HG02938 (cell line): ENCODE results near the gene DIS3L2.

Source experiments
- ATAC-seq: cut with Tn5 transposase; IDR thresholded peaks from one replicate; pipeline ENCODE4 v1.9.1; 2021; ENCODE audit warnings: mild to moderate bottlenecking, moderate library complexity; ENCODE audit not compliant: unreplicated experiment

The DIS3L2 gene

GRCh38 chr2:232049350-232049749 lies 87.8 kb downstream of the DIS3L2 start:
- no peak for ATAC-seq

- no peak for ATAC-seq
These were observed 91.1 kb downstream of the DIS3L2 start for GRCh38 chr2:232052591-232052990.

GRCh38 chr2:232053777-232054176 lies 92.3 kb downstream of the DIS3L2 start:
- ATAC-seq = no peak

- no peak for ATAC-seq
These were observed 96.8 kb downstream of the DIS3L2 start for GRCh38 chr2:232058063-232058877.

GRCh38 chr2:232058931-232059330 lies 97.4 kb downstream of the DIS3L2 start:
- ATAC-seq = no peak

- no peak for ATAC-seq
These were observed 99.8 kb downstream of the DIS3L2 start for GRCh38 chr2:232061265-232061664.

GRCh38 chr2:232073026-232073425 lies 111.5 kb downstream of the DIS3L2 start:
- ATAC-seq = no peak

- ATAC-seq = no peak
These were observed 112.2 kb downstream of the DIS3L2 start for GRCh38 chr2:232073699-232074098.

GRCh38 chr2:232075080-232075479 lies 113.6 kb downstream of the DIS3L2 start:
- no peak for ATAC-seq

- ATAC-seq = no peak
These were observed 114.3 kb downstream of the DIS3L2 start for GRCh38 chr2:232075859-232076258.

- ATAC-seq = no peak
These were observed 114.8 kb downstream of the DIS3L2 start for GRCh38 chr2:232076272-232076671.

- no peak for ATAC-seq
These were observed 115.2 kb downstream of the DIS3L2 start for GRCh38 chr2:232076736-232077135.

- ATAC-seq = no peak
These were observed 123.7 kb downstream of the DIS3L2 start for GRCh38 chr2:232085164-232085563.

- no peak for ATAC-seq
These were observed 124.4 kb downstream of the DIS3L2 start for GRCh38 chr2:232085826-232086425.

- no peak for ATAC-seq
These were observed 127.3 kb downstream of the DIS3L2 start for GRCh38 chr2:232088771-232089170.

- no peak for ATAC-seq
These were observed 132.7 kb downstream of the DIS3L2 start for GRCh38 chr2:232094201-232094600.

- no peak for ATAC-seq
These were observed 133.4 kb downstream of the DIS3L2 start for GRCh38 chr2:232094883-232095282.

GRCh38 chr2:232097260-232097659 lies 135.7 kb downstream of the DIS3L2 start:
- no peak for ATAC-seq

GRCh38 chr2:232097758-232098157 lies 136.2 kb downstream of the DIS3L2 start:
- ATAC-seq = no peak

GRCh38 chr2:232102380-232102779 lies 140.9 kb downstream of the DIS3L2 start:
- ATAC-seq = no peak

GRCh38 chr2:232103140-232103737 lies 141.7 kb downstream of the DIS3L2 start:
- no peak for ATAC-seq

GRCh38 chr2:232104076-232104646 lies 142.6 kb downstream of the DIS3L2 start:
- no peak for ATAC-seq
